ENCODE data around the gene CEND1. TPM values are rescaled to one million over a fixed set of nuclear protein-coding genes. Genes with fewer than 3 reads are reported as not detected.

CEND1 gene
- total RNA-seq, 1 donor from 2014 or later = 0.13 TPM

Other genes with a start within 250 kb of the CEND1 start
- gene LMNTD2, start 229.4 kb downstream of the CEND1 start, total RNA-seq = 0.56 and 0.86 TPM in 2 replicates
- gene RASSF7, start 229.1 kb downstream of the CEND1 start, total RNA-seq = 11.5 and 14.4 TPM in 2 replicates
- gene PHRF1, start 213.6 kb downstream of the CEND1 start, total RNA-seq = 28.0 and 29.5 TPM in 2 replicates
- 8.7 and 16.5 TPM in 2 replicates for gene IRF7, start 174.1 kb downstream of the CEND1 start, total RNA-seq
- not detected in 2 replicates for gene CDHR5, start 165.1 kb downstream of the CEND1 start, total RNA-seq
- not detected in 2 replicates for gene SCT, start 162.9 kb downstream of the CEND1 start, total RNA-seq
- gene DRD4, start 152.8 kb downstream of the CEND1 start, total RNA-seq = not detected in 2 replicates
- 45.1 and 66.1 TPM in 2 replicates for gene DEAF1, start 94.9 kb downstream of the CEND1 start, total RNA-seq
- 8.4 and 9.7 TPM in 2 replicates for gene TMEM80, start 94.3 kb downstream of the CEND1 start, total RNA-seq
- gene EPS8L2, start 83.9 kb downstream of the CEND1 start, total RNA-seq = 2.0 and 3.0 TPM in 2 replicates
- gene TALDO1, start 42.6 kb downstream of the CEND1 start, total RNA-seq = 278 and 283 TPM in 2 replicates
- 37.5 and 38.1 TPM in 2 replicates for gene GATD1, start 12.6 kb downstream of the CEND1 start, total RNA-seq
- 9.0 and 9.2 TPM in 2 replicates for gene SLC25A22, start 8.2 kb upstream of the CEND1 start, total RNA-seq
- gene PIDD1, start 15.1 kb upstream of the CEND1 start, total RNA-seq = 7.0 and 7.5 TPM in 2 replicates
- 248 and 277 TPM in 2 replicates for gene RPLP2, start 19.9 kb upstream of the CEND1 start, total RNA-seq
- 21.5 and 22.4 TPM in 2 replicates for gene PNPLA2, start 28.8 kb upstream of the CEND1 start, total RNA-seq
- 4.1 and 4.3 TPM in 2 replicates for gene CRACR2B, start 37.8 kb upstream of the CEND1 start, total RNA-seq
- gene CD151, start 42.9 kb upstream of the CEND1 start, total RNA-seq = 578 and 647 TPM in 2 replicates
- 163 and 227 TPM in 2 replicates for gene POLR2L, start 52.4 kb upstream of the CEND1 start, total RNA-seq
- 103 and 115 TPM in 2 replicates for gene TSPAN4, start 52.8 kb upstream of the CEND1 start, total RNA-seq
- 45.0 and 46.8 TPM in 2 replicates for gene CHID1, start 120.7 kb upstream of the CEND1 start, total RNA-seq
- 26.3 and 32.5 TPM in 2 replicates for gene AP2A2, start 135.8 kb upstream of the CEND1 start, total RNA-seq
- gene MUC6, start 246.6 kb upstream of the CEND1 start, total RNA-seq = not detected in 2 replicates

All from pulmonary artery endothelial cell (primary cell).